ENCODE measurements around the gene PDK3.

GRCh38 chrX:24444645-24445044 lies 20.4 kb upstream of the PDK3 start:
- no peak for TF ChIP-seq CTCF (IDR thresholded peaks at IDR 0.05; ENCODE audit: poor library complexity)
- no peak for TF ChIP-seq EZH2 (IDR thresholded peaks at IDR 0.05; ENCODE audit: borderline replicate concordance)
- no peak for TF ChIP-seq EZH2phosphoT487 (IDR thresholded peaks at IDR 0.05; ENCODE audit: low read depth, severe bottlenecking, unreplicated experiment)

All from hepatocyte (in vitro differentiated cells).